H1 (cell line): ENCODE measurements around the gene ACOX1. TPM values are rescaled to one million over a fixed set of nuclear protein-coding genes. Genes with fewer than 3 reads are reported as not detected.

ENCODE experiments used
- CTCF ChIA-PET: fragments of 300-600 bp; sonication (Branson Sonifier 250); formaldehyde crosslinking; loops from one replicate; lab custom pipeline; 2021; ENCODE audit not compliant: partially characterized antibody; lab: Charles Lee
- POLR2A ChIA-PET: fragments of 300-600 bp; sonication (Branson Sonifier 250); formaldehyde crosslinking; loops from one replicate; lab custom pipeline; 2021; ENCODE audit warnings: inconsistent platforms; ENCODE audit not compliant: partially characterized antibody; lab: Charles Lee
- DNase-seq, 2 experiments: peaks; one replicate each; pipeline versions ENCODE4 v3.0.0 to v3.0.0-alpha.2; 2010 to 2022; ENCODE audit warnings: low spot score in 2 of 2, low read depth in 1 of 2, mixed read lengths in 1 of 2
- FAIRE-seq: peaks from 2 replicates; lab custom pipeline; 2011; peaks lifted over from hg19 to GRCh38; lab: Jason Lieb, UNC
- H2AFZ ChIP-seq: 2 replicates; pipeline ENCODE4 v1.8.1; 2012; ENCODE audit warnings: low read length, inconsistent platforms
- H2AK5ac ChIP-seq: 2 replicates; pipeline ENCODE4 v1.6.1; 2013; ENCODE audit warnings: low read depth, low read length
- H2BK120ac ChIP-seq: replicated peaks from 2 replicates; pipeline ENCODE3; 2013; ENCODE audit warnings: low read depth, low read length, inconsistent platforms
- H2BK12ac ChIP-seq: 2 replicates; pipeline ENCODE4 v1.6.1; 2013; ENCODE audit warnings: low read depth, low read length
- H2BK15ac ChIP-seq: 2 replicates; pipeline ENCODE4 v1.6.1; 2013; ENCODE audit warnings: low read length
- H2BK20ac ChIP-seq: 2 replicates; pipeline ENCODE4 v1.6.1; 2013; ENCODE audit warnings: low read length
- H2BK5ac ChIP-seq: 2 replicates; pipeline ENCODE4 v1.6.1; 2013; ENCODE audit warnings: low read depth, low read length
- H3K14ac ChIP-seq: 2 replicates; pipeline ENCODE4 v1.6.1; 2013; ENCODE audit warnings: inconsistent platforms; ENCODE audit not compliant: insufficient read length
- H3K18ac ChIP-seq: 2 replicates; pipeline ENCODE4 v1.6.1; 2013; ENCODE audit warnings: low read length; ENCODE audit errors: extremely low read depth
- H3K23ac ChIP-seq: 2 replicates; pipeline ENCODE4 v1.6.1; 2013; ENCODE audit warnings: inconsistent platforms; ENCODE audit not compliant: insufficient read length
- H3K23me2 ChIP-seq: 2 replicates; pipeline ENCODE4 v1.6.1; 2013; ENCODE audit warnings: low read depth, low read length
- H3K27ac ChIP-seq: 2 replicates; pipeline ENCODE4 v1.6.1; 2011; ENCODE audit warnings: low read depth, low read length, inconsistent platforms
- H3K27me3 ChIP-seq, 4 experiments: replicated peaks in 1 of 4; 1 replicate in 1 of 4; 2 replicates in 3 of 4; pipeline versions ENCODE4 v1.6.1 to v1.8.1; 2011 to 2013; ENCODE audit warnings: low read length in 3 of 4, mild to moderate bottlenecking in 3 of 4, inconsistent platforms in 2 of 4, mixed read lengths in 2 of 4, moderate library complexity in 1 of 4; ENCODE audit not compliant: control insufficient read depth in 3 of 4, insufficient read depth in 3 of 4; ENCODE audit errors: extremely low read depth in 1 of 4
- H3K36me3 ChIP-seq, 4 experiments: 2 replicates each; pipeline versions ENCODE4 v1.6.1 to v1.8.1; 2011 to 2013; ENCODE audit warnings: mild to moderate bottlenecking in 4 of 4, low read length in 3 of 4, moderate library complexity in 2 of 4, control low read depth in 1 of 4, inconsistent platforms in 1 of 4; ENCODE audit not compliant: insufficient read depth in 4 of 4, control insufficient read depth in 2 of 4
- H3K4ac ChIP-seq: replicated peaks from 2 replicates; pipeline ENCODE3; 2013; ENCODE audit warnings: low read length, low read depth, mixed read lengths, inconsistent platforms; ENCODE audit not compliant: insufficient read length
- H3K4me1 ChIP-seq, 4 experiments: replicated peaks in 1 of 4; 1 replicate in 1 of 4; 2 replicates in 3 of 4; pipeline versions ENCODE4 v1.6.1 to v1.8.1; 2011 to 2013; ENCODE audit warnings: low read length in 3 of 4, inconsistent platforms in 2 of 4, mixed read lengths in 1 of 4; ENCODE audit not compliant: insufficient read depth in 4 of 4, control insufficient read depth in 3 of 4
- H3K4me2 ChIP-seq, 2 experiments: 2 replicates each; pipeline versions ENCODE4 v1.6.1 to v1.8.1; 2011 to 2013; ENCODE audit warnings: low read depth in 2 of 2, low read length in 2 of 2, control low read depth in 1 of 2, inconsistent platforms in 1 of 2, mild to moderate bottlenecking in 1 of 2; ENCODE audit not compliant: insufficient read depth in 1 of 2
- H3K4me3 ChIP-seq, 4 experiments: fragments of 200-600, 300-600 bp in 1 of 4; sonication (generic), shearing (Covaris generic), sonication (Bioruptor Twin) in 1 of 4; 2 replicates each; pipeline versions ENCODE4 v1.5.1 to v1.8.1; 2011 to 2016; ENCODE audit warnings: low read length in 4 of 4, low read depth in 3 of 4, control low read depth in 2 of 4, inconsistent platforms in 2 of 4, mild to moderate bottlenecking in 2 of 4, mixed read lengths in 1 of 4, moderate library complexity in 1 of 4; ENCODE audit not compliant: insufficient read depth in 2 of 4; ENCODE audit errors: extremely low read depth in 1 of 4
- H3K56ac ChIP-seq: replicated peaks from 2 replicates; pipeline ENCODE3; 2013; ENCODE audit warnings: low read depth, mild to moderate bottlenecking, mixed read lengths, low read length, inconsistent platforms; ENCODE audit not compliant: insufficient read length
- H3K79me1 ChIP-seq: 2 replicates; pipeline ENCODE4 v1.6.1; 2013; ENCODE audit warnings: low read depth, low read length, control low read depth
- H3K79me2 ChIP-seq, 2 experiments: 2 replicates each; pipeline versions ENCODE4 v1.6.1 to v1.8.1; 2012 to 2013; ENCODE audit warnings: low read length in 2 of 2, mild to moderate bottlenecking in 2 of 2, inconsistent platforms in 1 of 2; ENCODE audit not compliant: insufficient read depth in 2 of 2, control insufficient read depth in 1 of 2
- H3K9ac ChIP-seq, 4 experiments: replicated peaks in 1 of 4; 1 replicate in 1 of 4; 2 replicates in 3 of 4; pipeline versions ENCODE4 v1.6.1 to v1.8.1; 2011 to 2013; ENCODE audit warnings: low read depth in 3 of 4, low read length in 3 of 4, control low read depth in 2 of 4, mild to moderate bottlenecking in 2 of 4, moderate library complexity in 2 of 4, inconsistent platforms in 1 of 4; ENCODE audit errors: extremely low read depth in 1 of 4
- H3K9me3 ChIP-seq, 2 experiments: 2 replicates each; pipeline versions ENCODE4 v1.6.1 to v1.8.1; 2012 to 2013; ENCODE audit warnings: mild to moderate bottlenecking in 2 of 2, moderate library complexity in 2 of 2, control low read depth in 1 of 2, inconsistent platforms in 1 of 2, low read depth in 1 of 2, low read length in 1 of 2, mixed read lengths in 1 of 2; ENCODE audit not compliant: insufficient read depth in 2 of 2
- H4K20me1 ChIP-seq, 2 experiments: replicated peaks in 1 of 2; 2 replicates each; pipeline versions ENCODE3 to v1.8.1; 2011 to 2013; ENCODE audit warnings: inconsistent platforms in 2 of 2, low read length in 2 of 2, mild to moderate bottlenecking in 1 of 2; ENCODE audit not compliant: insufficient read depth in 2 of 2, control insufficient read depth in 1 of 2
- H4K5ac ChIP-seq: 2 replicates; pipeline ENCODE4 v1.6.1; 2013; ENCODE audit warnings: low read length, low read depth, mixed read lengths, inconsistent platforms; ENCODE audit not compliant: insufficient read length
- H4K8ac ChIP-seq: 2 replicates; pipeline ENCODE4 v1.8.0; 2013; ENCODE audit warnings: mild to moderate bottlenecking, moderate library complexity, low read length, inconsistent platforms; ENCODE audit not compliant: insufficient read depth; ENCODE audit errors: extremely low read depth
- H4K91ac ChIP-seq: replicated peaks from 2 replicates; pipeline ENCODE3; 2013; ENCODE audit warnings: low read length, mixed read lengths, inconsistent platforms; ENCODE audit not compliant: insufficient read length
- CBX5 ChIP-seq: fragments of 300-800, 300-1000 bp; sonication (generic); IDR thresholded peaks from 2 replicates; pipeline ENCODE4 v1.7.1; 2016; ENCODE audit warnings: antibody characterized with exemption, low read length, low read depth
- CEBPB ChIP-seq: IDR thresholded peaks from 2 replicates; pipeline ENCODE4 v1.6.1; 2012; ENCODE audit warnings: low read depth, low read length
- E2F6 ChIP-seq: IDR thresholded peaks from 2 replicates; pipeline ENCODE4 v1.6.1; 2012; ENCODE audit warnings: inconsistent platforms
- FOSL1 ChIP-seq: IDR thresholded peaks from 2 replicates; pipeline ENCODE4 v1.6.1; 2011; ENCODE audit warnings: mild to moderate bottlenecking, low read depth, low read length, moderate library complexity; ENCODE audit not compliant: insufficient read depth
- HDAC2 ChIP-seq, 2 experiments: fragments of 300-600 bp in 1 of 2; sonication (generic) in 1 of 2; IDR thresholded peaks; 2 replicates each; pipeline ENCODE4 v1.6.1; 2011 to 2012; ENCODE audit warnings: low read depth in 2 of 2, low read length in 2 of 2, mild to moderate bottlenecking in 2 of 2, moderate library complexity in 2 of 2, borderline replicate concordance in 1 of 2, inconsistent platforms in 1 of 2
- KDM1A ChIP-seq: fragments of 200-600, 300-600 bp; sonication (generic); IDR thresholded peaks from 2 replicates; pipeline ENCODE4 v1.7.1; 2016; ENCODE audit warnings: mild to moderate bottlenecking, low read length, borderline replicate concordance
- MAFK ChIP-seq: IDR thresholded peaks from 2 replicates; pipeline ENCODE4 v1.6.1; 2012; ENCODE audit warnings: low read depth, mild to moderate bottlenecking, improper control_type of control experiment, low read length
- RNF2 ChIP-seq: fragments of 200-900, 300-1000 bp; sonication (generic); IDR thresholded peaks from 2 replicates; pipeline ENCODE4 v1.7.1; 2016; ENCODE audit warnings: borderline replicate concordance, low read depth, mild to moderate bottlenecking, antibody characterized with exemption, low read length; ENCODE audit not compliant: poor library complexity, severe bottlenecking; ENCODE audit errors: missing control alignments
- SIX5 ChIP-seq: IDR thresholded peaks from 2 replicates; pipeline ENCODE4 v1.6.1; 2011; ENCODE audit warnings: mild to moderate bottlenecking, low read depth, low read length
- TCF12 ChIP-seq: IDR thresholded peaks from 2 replicates; pipeline ENCODE4 v1.6.1; 2011; ENCODE audit warnings: low read depth, mild to moderate bottlenecking, low read length
- ZNF274 ChIP-seq: IDR thresholded peaks from 2 replicates; pipeline ENCODE4 v1.7.0; 2012; ENCODE audit warnings: low read length, borderline replicate concordance; ENCODE audit errors: extremely low read depth
- WGBS, 2 experiments: shearing (Covaris generic) in 1 of 2; methylation state at CpG; one replicate each; pipeline versions ENCODE4 v1.1.6 to v1.1.7; 2013 to 2015; ENCODE audit warnings: low lambda C conversion rate in 2 of 2, mixed read lengths in 2 of 2, inconsistent platforms in 1 of 2, low coverage in 1 of 2, missing lambda C conversion rate in 1 of 2; ENCODE audit not compliant: insufficient replicate concordance in 2 of 2, insufficient coverage in 1 of 2, insufficient read length in 1 of 2; ENCODE audit errors: extremely low coverage in 1 of 2, missing lambda C conversion rate in 1 of 2; 5-methylcytosine and 5-hydroxymethylcytosine counted together
- polyA plus RNA-seq, 7 experiments: library from polyadenylated mRNA; depleted of rRNA in 3 of 7; stranded (reverse) in 5 of 7; unstranded in 2 of 7; fragments of >200 nt in 5 of 7; fragments of 200-250 nt in 2 of 7; gene quantifications; 1 replicate in 5 of 7; 2 replicates in 1 of 7; 4 replicates in 1 of 7; pipeline versions ENCODE4 v1.2.1 to v1.2.3, GENCODE V29; 2011 to 2013; ENCODE audit warnings: missing spikeins in 2 of 7, mixed read lengths in 2 of 7
- total RNA-seq: library from RNA; stranded (reverse); fragmentation: NEBNext Ultra II Directional; extraction: Animal tissue kit (Norgen Biotek cat#: 25700); gene quantifications from 2 replicates; pipeline ENCODE4 v1.2.1, GENCODE V29; 2021

ACOX1 gene
- total and polyA plus RNA-seq, 2 of the 8 experiments (the other 6 are each of a cell fraction or from before 2014, with no cell fraction given): 10.5 to 30.4 TPM

GRCh38 chr17:75925103-75925502, 53.9 kb downstream of the ACOX1 start:
- Histone ChIP-seq H4K91ac (no peak overlapping the region), H2AFZ (no peak overlapping the region), H3K56ac (no peak overlapping the region), H2AK5ac (no peak overlapping the region), H3K27ac (no peak overlapping the region), H3K36me3 (peaks cover 0 to 8% (median 6%) of the 10 kb centered on the region in 4 experiments; a peak in 2 of 8 replicates), H4K5ac (no peak overlapping the region), H3K18ac (no peak overlapping the region), H2BK15ac (no peak overlapping the region), H4K20me1 (no peaks in the 10 kb centered on the region), H4K8ac (no peak overlapping the region; the same call in 1 of the 2 replicates), H3K79me2 (no peaks in the 10 kb centered on the region), H3K23me2 (no peaks in the 10 kb centered on the region), H3K4me2 (no peak overlapping the region), H3K23ac (no peak overlapping the region), H2BK12ac (no peak overlapping the region), H2BK120ac (no peak overlapping the region), H3K4me3 (no peak overlapping the region), H2BK20ac (no peak overlapping the region), H3K4me1 (no peaks in the 10 kb centered on the region), H3K27me3 (no peaks in the 10 kb centered on the region), H3K9ac (no peak overlapping the region), H2BK5ac (no peak overlapping the region), H3K79me1 (no peaks in the 10 kb centered on the region), H3K14ac (no peak overlapping the region), H3K9me3 (no peaks in the 10 kb centered on the region), H3K4ac (no peak overlapping the region)
- DNase-seq (no peak), FAIRE-seq (no peak)
- ChIA-PET POLR2A (interaction anchor here (1.1 to 1.3 kb wide), 2 partner anchors 11 to 21 kb away, joined by 3 to 5 read pairs; partner anchors contain the start of gene MRPL38), CTCF (interaction anchor here (0.7 to 51.3 kb wide), 9 partner anchors 9 to 84 kb away, joined by 3 to 885 read pairs (median 4); partner anchors contain the start of genes CDK3 and MRPL38)
- 88% methylated on average over 11 of the region's 11 CpGs; no CpG with 5 or more reads in 1 of the 2 experiments for WGBS, 2 experiments
- TF ChIP-seq E2F6 (no peak), ZNF274 (no peak), KDM1A (no peak), CEBPB (no peak), TCF12 (no peak), RNF2 (no peak), HDAC2 (IDR thresholded peaks at IDR 0.05; ENCODE audit: borderline replicate concordance in 1 of 2, low read depth in 2 of 2, low read length in 2 of 2) (no peak), MAFK (no peak), CBX5 (no peak), FOSL1 (no peak), SIX5 (no peak)
